HG02885 (cell line): Measurements from ENCODE around the gene CPSF2.
"Not testable (repeated sequence)": the region's sequence is repeated elsewhere in the genome, so short reads cannot be mapped to it uniquely, and the experiment has no call there.

Source experiments
- ATAC-seq: cut with Tn5 transposase; IDR thresholded peaks from one replicate; pipeline ENCODE4 v1.9.1; 2021; ENCODE audit warnings: mild to moderate bottlenecking; ENCODE audit not compliant: unreplicated experiment, poor library complexity

The CPSF2 gene

DNA sequence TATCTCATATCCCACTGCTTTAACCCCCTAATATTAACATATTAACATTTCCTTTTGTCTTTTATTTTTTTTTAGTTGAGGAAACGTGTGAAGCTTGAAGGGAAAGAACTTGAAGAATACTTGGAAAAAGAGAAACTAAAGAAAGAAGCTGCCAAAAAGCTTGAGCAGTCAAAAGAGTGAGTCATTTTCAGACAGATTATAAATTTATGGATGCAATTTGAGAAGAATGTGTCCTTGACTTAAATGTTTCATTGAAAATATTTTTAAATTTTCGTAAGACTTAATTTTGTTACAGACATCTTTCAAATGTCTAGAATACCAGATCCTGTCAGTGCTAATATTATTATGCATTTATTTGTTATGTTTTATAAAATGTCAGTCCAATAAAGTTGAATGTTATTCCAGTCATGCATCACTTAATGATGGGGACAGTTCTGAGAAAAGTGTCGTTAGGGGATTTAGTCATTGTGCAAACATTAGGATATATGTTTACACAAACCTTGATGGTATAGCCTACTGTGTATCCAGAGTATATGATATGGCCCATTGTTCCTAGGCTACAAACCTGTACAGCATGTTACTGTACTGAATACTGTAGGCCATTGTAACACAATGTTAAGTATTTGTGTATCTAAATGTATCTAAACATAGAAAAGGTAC lies 32.6 kb downstream of the CPSF2 start:
- ATAC-seq, result no peak

DNA sequence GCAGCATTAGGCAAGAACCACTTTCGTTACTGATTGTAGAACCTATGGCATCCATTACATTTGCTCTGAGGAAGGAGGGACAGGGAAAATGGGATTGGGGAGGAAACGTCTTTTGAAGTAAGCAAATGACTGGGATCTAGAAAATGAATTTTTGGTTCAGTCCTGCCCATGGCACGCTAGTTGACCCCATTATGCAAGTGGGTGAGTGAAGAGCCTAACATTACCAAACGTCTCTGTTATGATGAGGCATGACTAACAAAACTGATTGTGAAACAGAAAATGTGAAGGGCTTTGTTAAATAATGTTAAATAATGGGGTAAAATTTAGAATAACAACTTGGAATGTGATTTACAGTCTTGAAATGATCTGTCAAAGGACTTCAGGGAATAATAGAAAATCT lies 38.9 kb downstream of the CPSF2 start:
- no peak for ATAC-seq

DNA sequence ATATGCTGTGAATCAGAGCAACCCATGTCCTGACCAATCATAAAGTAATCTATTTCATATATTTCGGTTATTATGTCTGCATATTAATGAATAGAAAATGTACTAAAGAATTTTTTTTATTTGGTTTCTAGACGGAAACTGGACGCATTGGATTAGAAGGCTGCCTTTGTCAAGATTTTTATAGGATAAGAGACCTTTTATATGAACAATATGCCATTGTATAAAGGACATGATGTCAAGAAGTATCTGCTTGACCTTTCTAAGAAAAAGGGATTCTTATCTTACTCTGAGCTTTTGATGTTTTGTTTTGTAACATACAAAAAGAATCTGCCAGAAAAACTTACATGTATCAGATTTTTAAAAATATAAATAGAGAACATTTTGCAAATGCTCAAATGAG lies 39.8 kb downstream of the CPSF2 start:
- no peak for ATAC-seq

DNA sequence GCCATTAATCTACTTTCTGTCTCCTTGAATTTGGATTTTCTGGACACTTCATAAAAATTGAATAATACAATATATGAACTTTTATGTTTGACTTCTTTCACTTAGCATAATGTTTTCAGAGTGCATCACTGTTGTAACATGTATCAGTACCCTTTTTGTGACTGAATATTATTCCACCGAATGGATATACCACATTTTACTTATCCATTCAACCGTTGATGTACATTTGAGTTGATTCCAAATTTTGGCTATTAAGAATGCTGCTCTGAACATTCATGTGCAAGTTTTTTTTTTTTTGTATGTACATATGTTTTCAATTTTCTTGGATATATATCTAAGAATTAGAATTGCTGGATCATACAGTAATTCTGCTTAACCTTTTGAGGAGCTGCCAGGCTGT lies 43.2 kb downstream of the CPSF2 start:
- ATAC-seq, result no peak

DNA sequence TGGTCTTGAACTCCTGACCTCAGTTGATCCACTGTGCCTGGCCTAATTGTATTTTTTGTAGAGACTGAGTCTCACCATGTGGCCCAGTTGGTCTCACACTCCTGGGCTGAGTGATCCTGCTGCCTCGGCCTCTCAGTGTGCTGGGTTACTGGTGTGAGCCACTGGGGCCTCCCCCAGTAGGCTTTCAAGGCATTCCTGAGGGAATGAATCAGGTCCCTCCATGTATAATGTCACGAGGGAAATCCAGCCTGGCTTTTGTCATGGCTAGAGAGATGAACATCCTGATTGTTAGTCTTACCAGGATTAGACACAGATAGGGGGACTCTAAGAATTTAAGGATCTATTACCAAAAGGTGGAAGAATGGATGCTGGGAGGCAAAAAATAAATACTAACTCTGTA lies 51.9 kb downstream of the CPSF2 start:
- no peak for ATAC-seq

DNA sequence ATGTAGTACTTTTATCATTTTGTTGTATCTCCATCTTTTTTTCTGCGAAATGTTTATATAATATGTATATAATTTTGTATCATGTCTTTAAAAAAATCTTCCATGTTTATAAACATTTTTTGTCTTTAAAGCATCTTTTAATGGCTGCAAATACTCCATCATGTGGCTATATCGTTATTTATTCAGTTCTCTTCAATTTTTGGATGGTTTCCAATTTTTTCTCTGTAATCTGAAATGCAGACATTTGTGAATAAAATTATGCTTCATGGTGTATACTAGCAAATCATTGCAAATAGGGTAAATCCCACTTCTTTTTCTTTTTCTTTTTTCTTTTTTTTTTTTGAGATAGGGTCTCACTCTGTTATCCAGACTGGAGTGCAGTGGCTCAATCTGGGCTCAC lies 54.0 kb downstream of the CPSF2 start:
- ATAC-seq, result no peak

DNA sequence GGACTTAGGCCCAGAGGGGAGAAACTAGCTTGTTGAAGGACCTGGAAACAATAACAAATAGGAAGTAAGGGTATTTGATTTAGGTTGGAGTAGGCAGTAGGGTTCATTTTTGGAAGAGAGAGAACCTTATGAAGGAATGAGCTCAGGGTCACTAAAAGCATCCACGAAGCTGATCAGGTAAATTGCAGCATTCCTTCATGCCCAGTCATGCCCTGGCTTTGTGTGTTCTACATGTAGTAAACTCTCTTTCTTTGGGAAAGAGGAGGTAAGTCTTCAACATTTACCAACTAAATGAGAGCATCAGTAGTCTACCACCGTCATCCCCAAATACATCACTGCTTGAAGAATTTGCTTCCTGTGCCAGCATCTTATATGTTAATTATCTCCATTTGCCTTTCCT lies 54.7 kb downstream of the CPSF2 start:
- no peak for ATAC-seq

DNA sequence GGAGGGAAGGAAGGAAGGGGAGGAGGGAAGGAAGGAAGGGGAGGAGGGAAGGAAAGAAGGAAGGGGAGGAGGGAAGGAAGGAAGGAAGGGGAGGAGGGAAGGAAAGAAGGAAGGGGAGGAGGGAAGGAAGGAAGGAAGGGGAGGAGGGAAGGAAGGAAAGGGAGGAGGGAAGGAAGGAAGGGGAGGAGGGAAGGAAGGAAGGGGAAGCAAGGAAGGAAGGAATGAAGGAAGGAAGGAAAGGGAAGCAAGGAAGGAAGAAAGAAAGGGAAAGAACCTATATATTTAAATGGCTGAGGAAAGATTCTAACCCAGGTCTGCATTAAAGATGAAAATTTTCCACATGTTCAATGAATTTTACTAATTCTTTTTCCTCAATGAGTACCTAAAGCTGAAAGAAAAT lies 57.4 kb downstream of the CPSF2 start:
- ATAC-seq, result not testable (repeated sequence)

DNA sequence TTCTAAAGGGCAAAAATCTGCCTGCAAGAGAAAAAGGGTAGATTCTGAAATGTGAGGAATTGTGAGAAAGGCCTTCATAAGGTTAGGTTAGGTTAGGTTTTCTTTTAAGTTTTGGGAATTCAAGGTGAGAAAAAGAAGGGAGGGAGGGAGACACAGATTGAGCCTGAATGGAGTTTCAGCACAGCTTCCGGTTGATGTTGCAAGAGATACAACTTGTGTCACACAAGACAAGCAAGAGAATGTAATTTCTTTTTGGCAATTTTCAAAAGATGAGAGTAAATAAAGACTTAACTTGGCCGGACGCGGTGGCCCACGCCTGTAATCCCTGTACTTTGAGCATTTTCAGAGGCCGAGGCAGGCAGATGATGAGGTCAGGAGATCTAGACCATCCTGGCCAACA lies 63.8 kb downstream of the CPSF2 start:
- no peak for ATAC-seq

DNA sequence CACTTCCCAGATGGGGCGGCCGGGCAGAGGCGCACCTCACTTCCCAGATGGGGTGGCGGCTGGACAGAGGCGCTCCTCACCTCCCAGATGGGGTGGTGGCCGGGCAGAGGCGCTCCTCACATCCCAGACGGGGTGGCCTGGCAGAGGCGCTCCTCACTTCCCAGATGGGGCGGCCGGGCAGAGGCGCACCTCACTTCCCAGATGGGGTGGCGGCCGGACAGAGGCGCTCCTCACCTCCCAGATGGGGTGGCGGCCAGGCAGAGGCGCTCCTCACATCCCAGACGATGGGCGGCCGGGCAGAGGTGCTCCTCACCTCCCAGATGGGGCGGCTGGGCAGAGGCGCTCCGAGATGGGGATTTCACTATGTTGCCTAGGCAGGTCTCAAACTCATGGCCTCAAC lies 65.8 kb downstream of the CPSF2 start:
- ATAC-seq, result not testable (repeated sequence)

DNA sequence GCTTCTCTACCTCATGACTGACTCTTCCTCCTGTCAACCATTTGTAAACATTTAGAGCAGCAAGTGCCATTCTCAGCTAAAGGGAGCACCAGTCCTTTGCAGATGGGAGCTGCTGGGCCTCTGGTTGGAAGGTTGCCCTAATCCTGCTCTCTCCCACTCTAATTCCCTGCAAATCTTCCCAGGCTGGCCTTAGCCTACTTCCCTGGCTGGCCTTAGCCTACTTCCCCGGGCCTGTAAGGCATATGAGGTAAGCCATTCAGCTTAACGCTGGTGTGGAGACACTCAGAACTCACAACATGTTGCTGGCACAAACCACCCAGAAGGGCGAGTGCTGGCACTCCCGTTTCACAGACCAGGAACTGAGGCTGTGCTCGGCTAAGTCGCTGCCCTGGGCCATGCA lies 69.0 kb downstream of the CPSF2 start:
- no peak for ATAC-seq

DNA sequence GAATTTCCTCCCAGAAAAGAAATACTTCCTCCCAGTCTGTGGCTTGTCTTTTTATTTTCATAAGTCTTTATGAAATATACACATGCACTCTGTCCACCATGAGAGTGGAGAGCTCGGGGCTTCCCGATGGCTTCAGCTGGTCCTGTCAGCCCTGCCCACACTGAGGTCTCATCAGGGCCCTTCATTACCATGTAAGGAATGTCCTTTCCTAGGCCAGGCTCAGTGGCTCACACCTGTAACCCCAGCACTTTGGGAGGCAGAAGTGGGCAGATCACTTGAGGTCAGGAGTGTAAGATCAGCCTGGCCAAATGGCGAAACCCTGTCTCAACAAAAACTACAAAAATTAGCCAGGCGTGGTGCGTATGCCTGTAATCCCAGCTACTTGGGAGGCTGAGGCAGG lies 77.0 kb downstream of the CPSF2 start:
- ATAC-seq, result no peak

DNA sequence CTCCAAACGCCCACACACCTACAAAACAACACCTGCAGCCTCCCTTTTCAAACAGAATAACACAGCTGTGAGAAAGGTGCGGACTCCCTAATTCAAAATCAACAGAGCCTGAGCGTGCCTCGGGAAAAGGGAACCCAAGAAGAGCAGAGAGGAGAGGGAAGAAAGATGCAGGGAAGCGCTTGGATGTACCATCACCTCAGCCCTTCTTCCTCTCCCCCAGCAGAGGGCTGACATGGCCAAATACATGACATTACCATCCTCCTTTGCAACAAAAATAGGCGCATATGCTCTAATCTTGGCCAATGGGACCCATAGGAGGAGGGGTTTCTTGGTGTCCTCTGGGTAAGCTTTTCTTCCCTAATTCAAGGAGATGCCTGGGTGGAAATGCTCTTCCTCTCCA lies 78.0 kb downstream of the CPSF2 start:
- ATAC-seq, result no peak

DNA sequence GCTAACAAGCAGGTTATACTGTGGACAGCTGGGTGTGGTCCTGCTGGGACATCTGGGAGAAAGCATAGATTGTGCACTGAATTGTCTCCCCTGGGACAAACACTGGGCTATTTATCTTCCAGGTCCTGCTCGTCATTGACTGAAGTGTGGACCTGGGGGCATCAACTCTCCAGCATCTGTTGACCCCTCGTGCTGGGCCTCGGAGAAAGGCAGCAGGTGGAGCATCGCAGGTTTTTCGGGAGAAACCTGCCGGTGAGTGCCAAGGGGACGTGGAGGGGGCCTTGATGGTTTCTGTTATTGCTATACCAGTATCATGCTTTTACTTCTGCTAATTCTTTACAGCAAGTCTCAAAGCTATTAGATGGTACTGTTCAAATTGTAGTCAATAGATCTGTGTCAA lies 81.3 kb downstream of the CPSF2 start:
- no peak for ATAC-seq

DNA sequence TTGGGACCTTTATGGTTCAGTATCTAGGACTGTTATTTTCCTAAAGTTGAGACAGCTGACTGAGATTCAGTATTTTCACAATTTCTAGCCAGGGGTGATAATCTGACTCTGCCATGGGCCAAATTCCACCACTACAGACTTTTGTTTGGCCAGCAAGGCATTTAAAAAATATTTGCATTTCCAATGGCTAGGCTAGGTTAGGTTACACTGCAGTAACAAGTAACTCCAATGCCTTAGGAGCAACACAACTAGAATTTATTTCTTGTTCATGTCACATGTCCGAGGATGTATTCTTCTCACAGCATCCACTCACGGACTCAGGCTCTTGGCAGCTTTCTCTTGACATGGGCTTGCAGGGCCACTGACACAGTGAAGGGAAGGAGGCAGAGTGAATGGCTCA lies 83.0 kb downstream of the CPSF2 start:
- ATAC-seq, result no peak

DNA sequence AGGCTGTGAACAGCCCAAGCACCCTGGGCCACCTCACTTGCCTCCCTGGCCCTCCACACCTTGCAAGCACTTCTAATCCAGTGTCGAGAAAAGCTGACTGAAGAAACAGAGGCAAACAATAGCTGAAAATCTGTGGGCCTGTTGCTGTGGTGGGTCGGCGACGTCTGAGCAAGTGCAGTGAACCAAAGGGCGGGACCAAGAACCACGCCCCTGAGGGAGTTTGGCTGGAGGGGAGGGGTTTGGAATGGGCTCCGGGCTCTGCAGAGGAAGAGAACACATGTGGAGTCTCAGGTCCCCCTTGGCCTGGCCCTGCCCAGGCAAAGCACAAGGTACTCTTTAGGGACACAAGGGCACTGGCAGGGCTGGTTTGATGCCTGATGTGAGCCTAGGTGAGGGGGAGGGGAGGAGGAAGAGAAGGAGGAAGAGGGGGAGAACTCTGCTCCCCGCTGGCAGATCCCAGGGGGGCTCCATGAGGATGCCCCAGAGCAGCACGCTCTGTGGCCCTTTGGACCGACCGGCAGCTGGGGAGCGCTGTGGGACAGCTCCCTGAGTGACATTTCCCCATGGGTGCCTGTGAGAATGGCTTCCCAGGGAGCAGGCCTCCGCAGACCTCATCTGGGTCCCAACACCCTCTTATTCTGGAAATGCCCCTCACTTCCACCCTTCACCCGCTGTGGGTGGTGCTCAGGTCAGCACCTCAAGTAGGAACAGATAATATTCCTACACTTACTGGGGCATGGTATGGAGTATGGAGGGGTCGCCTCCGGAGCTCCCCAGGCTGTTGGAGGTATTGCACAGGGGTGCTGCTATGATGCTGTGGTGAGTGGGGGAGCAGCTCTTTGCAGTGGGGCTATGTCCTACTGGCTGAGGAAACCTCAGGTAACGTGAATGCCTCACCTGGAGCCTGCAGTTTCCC lies 85.5 kb downstream of the CPSF2 start:
- no peak for ATAC-seq

DNA sequence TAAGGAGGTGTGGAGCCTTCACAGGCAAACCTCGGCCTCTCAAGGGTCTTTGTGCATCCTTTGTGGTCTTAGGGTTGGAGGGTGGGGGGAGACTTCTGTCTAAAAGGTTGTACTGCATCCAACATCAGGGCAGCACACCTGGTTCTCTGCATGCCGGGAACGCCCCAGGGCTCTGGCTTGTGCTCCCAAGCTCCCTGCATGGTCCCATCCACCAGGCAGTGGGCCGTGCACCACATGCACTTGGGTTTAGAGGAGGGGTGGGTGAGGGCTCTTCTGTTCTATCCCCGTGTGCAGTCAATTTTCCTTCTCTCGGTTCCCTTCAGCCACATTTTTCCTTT lies 86.1 kb downstream of the CPSF2 start:
- ATAC-seq, result no peak

DNA sequence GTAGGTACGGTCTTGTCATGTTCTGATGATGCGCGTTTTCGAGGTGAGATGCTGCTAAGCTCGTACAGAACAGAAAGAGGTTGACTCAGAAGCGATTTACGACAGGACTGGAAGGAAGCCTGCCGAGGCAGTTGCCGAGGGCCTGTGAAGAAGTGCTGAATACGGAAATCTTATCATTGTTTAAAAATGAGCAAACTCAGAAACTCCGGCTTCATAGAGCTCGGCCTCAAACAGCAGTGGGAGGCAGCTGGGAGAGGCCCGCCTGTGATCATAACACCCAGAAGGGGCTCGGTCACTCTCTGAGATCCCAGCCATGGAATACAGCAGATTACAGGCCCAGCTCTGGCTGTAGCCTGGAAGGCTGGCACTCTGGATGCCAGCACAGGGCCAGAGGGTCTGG lies 87.4 kb downstream of the CPSF2 start:
- ATAC-seq, result no peak

DNA sequence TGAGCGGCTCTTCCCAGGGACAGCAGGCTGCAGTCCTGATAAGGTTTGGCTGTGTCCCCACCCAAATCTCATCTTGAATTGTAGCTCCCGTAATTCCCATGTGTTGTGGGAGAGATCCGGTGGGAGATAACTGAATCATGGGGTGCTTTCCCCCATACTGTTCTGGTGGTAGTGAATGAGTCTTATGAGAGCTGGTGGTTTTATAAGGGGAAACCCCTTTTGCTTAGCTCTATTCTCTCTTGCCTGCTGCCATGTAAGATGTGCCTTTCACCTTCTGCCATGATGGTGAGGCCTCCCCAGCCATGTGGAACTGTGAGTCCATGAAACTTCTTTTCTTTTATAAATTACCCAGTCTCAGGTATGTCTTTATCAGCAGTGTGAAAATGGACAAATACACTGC lies 91.4 kb downstream of the CPSF2 start:
- ATAC-seq, result not testable (repeated sequence)

DNA sequence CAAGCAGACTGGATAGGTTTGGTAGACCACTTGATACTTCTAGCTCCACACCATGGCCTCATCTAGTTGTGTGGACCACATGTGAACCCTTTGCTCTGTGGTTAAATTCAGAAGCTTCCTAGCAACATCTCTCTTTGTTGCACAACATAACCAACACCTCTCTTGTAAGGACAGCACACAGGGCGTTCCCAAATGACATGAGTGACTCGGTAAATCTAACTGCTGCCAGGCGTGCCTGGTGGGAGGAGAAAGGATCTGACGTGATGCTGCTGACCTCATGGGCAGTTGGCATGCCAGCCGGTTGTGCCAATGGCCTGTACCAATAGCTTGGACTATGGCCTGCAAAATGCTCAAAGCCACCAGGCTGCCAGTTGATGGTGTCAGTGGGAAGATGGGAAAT lies 93.8 kb downstream of the CPSF2 start:
- no peak for ATAC-seq

DNA sequence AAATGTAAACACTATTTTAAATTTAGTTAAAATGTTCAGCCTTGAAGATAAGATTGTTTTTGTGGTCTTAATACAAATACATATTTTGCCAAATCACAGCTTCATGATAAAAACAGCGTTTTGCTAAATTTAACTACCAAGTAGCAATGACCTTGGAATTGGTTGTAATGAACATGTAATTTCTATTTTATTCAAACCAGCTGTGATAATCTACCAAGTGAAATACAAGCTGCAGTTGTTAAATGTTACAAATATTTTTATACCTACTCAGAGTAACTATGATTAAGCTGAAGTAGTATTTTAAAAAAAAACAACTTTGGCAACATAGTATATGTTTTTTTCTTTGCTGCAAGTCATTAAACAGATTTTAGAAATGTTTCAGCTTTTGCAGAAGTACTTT lies 96.2 kb downstream of the CPSF2 start:
- ATAC-seq, result no peak
